ELF-1 (cell line): ENCODE data around the gene OR51L1.
A peak's percentile ranks its signal among the peaks of the same experiment; 100 is the strongest.
"Not testable (repeated sequence)": the region's sequence is repeated elsewhere in the genome, so short reads cannot be mapped to it uniquely, and the experiment has no call there.

Experiments
- DNase-seq: peaks from one replicate; pipeline ENCODE4 v3.0.0-alpha.2; 2016; ENCODE audit warnings: low read depth, low spot score

The OR51L1 gene, protein sequence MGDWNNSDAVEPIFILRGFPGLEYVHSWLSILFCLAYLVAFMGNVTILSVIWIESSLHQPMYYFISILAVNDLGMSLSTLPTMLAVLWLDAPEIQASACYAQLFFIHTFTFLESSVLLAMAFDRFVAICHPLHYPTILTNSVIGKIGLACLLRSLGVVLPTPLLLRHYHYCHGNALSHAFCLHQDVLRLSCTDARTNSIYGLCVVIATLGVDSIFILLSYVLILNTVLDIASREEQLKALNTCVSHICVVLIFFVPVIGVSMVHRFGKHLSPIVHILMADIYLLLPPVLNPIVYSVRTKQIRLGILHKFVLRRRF

DNA sequence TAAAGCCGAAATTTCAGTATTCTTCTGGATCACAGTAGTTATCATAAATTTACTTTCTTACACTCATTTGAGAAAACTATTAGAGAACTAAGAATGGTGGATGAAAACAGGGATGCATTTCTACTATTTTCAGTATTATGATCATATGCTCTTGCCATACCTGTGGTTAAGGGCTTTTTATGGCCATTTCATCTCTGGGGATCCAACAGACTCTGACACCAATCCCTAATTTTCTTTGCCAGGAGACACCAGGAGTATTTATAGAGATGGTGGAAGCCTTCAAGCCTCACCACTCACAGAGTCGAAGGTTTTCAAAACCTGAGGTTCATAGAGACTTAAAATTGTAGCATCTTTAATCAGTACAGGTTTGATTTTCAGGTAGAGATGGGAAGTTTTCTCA, at the start of gene OR51L1:
TSS of gene OR51L1 (plus strand) at position 301 of the 400 bp plus-strand sequence. CDS start 4,132 bp downstream, outside the sequence.
- DNase-seq: no peak

DNA sequence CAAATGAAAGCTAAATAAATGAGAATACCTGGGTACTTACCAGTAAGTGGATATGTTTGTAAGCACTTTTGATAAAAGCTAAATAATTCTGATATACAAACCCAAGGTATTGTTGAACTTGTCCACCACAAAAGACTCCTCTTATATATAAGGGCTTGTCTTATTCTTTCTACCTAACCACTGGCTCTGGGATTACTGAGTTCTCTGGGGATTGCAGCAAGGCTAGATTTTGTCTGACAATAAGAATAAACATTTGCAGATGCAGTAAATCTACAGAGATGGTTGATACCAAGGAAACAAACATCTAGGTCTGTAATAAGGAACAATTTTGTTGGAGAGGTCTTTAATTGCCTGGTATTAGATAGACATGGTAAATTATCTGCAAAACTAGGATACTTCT, 47.1 kb upstream of the OR51L1 start, which contains the start of gene OR51A4:
TSS of gene OR51A4 (minus strand) at position 101 of the 400 bp plus-strand sequence. CDS start 505 bp downstream, outside the sequence.
- no peak for DNase-seq

DNA sequence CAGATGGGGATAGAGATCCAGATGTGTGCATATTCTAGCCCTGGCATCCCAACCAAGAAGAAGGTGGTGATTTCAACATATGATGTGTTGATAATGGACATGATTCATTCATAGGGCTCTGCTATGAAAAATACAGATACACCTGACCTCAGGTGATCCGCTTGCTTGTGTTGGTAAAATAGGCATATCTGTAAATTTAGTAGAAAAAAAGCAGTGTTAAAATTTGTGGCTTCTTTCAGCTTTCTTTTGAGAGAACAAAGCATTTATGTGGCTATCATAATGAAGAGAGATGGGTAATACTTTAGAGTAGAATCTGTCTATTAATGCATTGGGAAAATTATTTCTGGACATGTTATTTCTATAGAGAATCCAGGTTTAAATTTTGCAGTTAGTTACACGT, 39.0 kb upstream of the OR51L1 start, which contains the start of gene OR51A2:
TSS of gene OR51A2 (minus strand) at position 101 of the 400 bp plus-strand sequence. CDS start at position 101, 0 bp downstream.
- DNase-seq: not testable (repeated sequence)

DNA sequence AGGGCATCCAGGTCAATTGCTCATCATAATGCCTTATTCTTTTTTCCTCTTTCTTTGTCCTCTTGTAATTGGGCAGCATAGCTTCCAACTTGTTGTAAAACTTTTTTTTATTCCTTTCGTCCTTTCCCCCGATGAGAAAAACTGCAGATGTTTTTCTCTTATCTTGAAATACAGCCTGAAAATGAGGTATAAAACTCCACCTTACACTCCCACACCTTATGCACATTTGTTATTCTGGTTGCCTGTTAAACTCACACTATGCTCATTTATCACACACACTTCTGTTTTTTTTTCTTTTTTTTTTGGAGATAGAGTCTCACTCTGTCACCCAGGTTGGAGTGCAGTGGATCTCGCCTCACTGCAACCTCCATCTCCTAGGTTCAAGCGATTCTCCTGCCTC, 37.3 kb upstream of the OR51L1 start:
- no peak for DNase-seq

DNA sequence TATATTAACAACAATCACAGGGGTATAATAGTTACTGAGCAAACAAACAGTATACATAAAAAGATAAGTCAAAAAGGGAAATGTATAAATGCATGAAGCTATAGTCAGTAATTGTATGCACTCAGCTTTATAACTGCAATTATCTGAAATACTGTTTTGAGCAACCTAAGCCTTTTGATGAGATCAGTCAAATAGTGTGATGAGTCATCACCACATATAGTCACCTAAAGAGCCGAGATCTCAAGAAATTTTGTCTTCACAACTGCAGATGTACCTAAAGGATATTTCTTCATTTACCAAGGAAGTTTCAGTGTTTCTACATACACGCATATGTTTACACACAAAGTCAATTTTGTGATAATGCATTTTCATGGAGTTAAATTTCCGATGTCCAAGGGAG, 33.8 kb upstream of the OR51L1 start:
- DNase-seq: no peak

DNA sequence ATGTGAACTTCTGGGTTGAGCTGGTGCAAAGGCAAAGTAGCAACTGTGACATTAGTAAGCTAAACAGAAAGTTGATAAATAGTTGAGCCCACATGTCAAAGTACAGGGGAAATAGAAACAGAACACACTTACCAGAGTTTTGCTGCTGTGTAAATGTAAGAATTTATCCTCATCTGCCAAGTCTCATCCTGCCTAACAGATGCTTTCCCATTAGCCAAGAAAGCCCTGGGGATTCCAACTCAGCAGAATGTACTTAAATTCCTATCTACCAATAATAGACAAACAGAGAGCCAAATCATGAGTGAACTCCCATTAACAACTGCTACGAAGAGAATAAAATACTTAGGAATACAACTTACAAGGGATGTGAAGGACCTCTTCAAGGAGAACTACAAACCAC, 31.8 kb upstream of the OR51L1 start:
- no peak for DNase-seq

DNA sequence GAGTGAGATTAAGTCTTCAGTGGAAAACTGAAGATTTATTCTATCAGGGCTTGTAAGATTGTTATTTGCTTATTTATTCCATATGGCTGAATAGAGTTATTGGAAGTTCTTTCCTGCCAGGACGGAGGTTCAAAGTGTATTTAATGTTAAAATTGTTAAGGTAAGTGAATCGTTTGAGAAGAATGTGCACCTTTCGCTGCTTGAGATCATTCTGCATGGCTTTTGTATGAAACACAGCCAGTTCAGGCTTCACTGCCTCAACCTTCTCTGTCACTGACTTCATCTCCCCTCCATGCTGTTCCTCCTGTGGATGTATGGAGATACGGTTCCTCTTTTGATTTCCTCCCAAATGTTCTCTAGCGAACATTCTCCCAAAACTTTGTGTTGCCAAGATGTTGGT, 19.2 kb upstream of the OR51L1 start:
- DNase-seq: no peak

DNA sequence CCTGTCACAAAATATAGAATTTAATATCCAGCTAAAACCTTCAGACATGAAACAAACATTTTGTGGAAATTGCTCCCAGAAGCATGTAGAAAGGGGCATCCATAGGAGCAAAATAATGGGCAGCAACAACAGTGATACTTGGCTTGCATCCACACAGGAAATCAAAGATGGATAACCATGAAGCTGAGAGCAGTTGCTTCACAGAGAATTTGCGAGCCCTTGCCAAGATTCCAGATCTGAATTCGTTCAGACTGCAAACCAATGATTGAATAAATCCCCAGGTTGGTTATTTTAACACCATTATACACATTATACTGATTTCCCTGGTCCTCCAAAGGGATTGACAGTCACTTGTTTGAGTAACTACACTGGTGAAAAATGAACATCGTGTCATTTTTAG, 15.6 kb upstream of the OR51L1 start:
- DNase-seq: no peak

DNA sequence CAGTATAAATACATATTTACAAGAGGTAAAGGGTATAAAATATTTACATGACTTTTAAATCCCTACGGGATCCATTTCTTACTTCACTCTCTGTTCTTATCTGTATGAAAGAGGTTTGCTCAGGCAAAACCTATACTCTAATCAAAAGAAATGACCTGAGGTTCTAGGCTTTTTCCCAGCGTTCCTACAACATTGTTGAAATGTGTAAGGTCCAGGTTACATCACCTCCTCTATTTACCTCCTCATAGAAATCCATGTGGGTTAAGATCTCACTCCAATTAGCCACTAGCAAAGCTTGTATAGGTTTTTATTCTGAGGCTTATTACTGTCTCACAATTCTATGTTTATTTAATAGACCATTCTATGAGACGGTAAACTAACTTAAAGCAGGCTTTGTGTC, 12.0 kb upstream of the OR51L1 start:
- DNase-seq: no peak

DNA sequence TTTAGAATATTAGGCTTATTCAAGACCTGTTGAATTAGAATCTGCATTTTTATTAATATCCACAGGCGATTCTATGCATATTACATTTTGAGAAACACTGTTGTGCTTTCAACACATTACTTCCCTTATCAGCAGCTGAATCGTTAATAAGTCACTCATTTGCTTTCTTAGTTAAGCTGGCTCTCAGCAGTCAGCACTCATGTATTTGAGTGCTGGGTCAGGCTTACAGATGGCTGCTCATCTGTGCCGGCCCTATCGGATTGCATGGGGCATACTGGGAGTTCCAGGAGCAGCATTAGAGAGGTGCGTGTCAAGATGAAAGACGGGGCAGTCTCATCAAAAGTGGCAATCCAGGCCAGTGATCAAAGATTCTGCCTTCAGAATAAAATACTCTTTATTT, 10.8 kb upstream of the OR51L1 start:
- DNase-seq: no peak

DNA sequence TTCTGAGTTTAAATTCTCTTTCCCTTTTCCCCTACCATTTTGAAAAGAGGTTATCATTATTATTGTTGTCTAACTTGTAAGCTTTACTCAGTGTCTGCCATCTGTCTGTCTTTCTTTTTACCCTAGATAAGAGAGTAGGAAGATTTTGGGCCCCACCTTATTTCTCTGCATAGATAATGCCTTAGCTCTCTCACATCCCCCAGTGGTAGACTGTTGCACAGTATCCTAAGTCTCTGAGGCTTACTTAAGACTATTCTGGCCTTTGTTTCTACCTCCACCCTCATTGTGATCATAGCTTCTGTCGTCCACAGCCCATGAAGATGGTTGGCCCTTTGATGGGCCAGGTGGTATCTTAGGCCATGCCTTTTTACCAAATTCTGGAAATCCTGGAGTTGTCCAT, 3.6 kb upstream of the OR51L1 start:
- DNase-seq: no peak

DNA sequence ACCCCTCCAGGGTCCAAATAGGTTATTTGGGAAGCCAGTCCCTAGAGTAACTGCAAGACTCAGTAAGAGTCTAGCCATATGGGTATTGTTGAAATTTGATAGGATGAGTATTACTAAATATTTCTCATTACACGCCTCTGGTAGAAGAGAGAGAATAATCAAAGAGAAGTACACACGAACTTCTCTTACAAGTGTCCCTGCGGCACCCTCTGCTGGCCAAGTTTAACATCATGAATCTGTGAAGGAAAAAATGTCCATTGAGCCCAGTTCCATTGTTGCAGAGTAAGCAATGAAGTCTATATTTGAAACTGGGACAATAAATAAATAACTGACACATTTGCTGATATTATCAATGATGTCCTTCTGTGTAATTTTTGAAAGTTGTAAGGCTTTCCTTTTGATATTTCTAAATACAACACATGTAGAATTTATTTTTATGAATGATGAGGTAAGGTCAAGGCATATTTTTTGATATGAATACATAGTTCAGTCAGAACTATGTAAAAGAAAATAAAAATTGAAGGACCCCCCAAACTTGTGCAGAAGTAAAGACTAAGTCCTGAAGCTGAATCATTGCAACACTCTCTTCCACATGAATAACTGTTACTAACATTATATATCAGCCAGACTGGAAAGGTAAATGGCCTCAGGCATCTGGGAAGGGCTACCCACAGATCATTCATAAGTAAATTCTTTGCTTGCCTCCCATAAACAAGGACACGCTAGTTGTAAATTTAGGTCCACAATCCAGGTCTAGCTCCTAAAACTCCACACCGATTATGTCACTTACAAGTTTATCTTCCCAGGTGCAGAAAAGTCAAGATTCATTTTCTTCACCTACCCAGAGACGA, 10.0 kb downstream of the OR51L1 start:
- peak; percentile 16 for DNase-seq

DNA sequence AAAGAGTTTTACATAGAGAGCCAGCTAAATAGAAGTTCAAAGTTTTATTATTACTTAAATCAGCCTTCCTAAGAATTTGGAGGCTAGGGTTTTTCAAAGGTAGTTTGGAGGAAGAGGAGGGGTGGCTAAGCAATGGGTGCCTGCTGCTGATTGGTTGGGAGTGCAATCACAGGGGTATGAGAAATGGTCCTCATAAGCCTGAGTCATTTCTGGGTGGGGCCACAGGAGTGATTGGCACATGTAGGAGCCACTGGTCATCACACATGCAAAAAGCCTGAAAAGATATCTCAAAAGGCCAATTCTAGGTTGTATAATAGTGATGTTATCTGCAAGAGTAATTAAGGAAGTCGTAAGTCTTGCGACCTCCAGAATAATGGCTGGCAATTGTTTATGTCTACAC, 12.9 kb downstream of the OR51L1 start:
- no peak for DNase-seq

DNA sequence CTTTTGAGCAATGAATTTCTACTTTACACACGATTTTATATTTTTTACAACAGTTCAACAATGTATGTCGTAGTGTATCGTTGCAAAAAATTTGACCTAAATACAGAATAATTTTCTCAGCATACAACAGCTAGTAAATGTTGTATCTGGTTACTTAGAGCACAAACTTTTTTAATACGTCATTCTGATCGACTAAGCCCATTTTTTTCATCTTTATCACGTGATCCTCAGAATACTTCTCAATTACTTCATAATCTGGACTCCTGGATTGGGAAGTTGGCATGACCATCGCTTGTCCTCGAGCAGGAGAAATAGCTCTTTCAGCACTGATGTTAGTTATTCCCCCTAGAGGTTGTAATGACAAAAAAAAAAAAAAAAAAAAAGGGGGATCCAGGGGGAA, 16.6 kb downstream of the OR51L1 start:
- no peak for DNase-seq

DNA sequence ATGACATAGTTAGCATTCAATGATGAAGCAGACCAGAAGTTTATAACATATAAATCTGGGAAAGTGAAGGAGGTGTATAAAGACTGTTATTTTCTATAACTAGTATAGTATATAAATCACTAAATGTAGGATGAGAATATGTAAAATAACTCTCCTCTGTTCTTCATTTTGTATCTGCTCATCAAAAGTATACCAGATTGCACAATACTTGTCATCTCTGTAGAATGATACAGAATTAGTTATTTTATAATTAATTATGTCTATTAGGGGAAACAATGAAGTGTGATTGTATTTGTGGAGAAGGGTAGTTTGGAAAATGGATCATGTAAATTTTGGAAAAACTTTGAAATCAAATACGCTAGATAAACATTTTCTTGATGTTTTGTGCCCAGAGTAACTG, 18.4 kb downstream of the OR51L1 start:
- no peak for DNase-seq

DNA sequence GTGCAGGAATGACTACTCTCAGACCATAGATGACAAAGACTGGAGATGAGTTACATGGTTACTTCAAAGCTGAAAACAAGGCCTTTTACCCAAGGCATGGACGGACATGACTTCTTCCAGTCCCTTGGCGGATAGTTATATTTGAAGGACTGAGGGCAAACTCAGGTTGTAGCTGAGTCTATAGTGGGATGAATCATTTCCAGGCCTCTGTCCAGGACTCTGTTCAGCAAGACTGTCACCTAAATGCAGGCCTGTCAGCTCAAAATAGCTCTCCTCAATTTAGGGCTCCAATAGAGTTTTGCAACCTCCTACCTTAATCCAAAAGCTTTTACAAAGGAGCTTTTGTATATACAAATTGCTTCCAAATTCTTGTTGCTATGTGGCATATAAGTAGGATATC, 27.3 kb downstream of the OR51L1 start:
- DNase-seq: no peak

DNA sequence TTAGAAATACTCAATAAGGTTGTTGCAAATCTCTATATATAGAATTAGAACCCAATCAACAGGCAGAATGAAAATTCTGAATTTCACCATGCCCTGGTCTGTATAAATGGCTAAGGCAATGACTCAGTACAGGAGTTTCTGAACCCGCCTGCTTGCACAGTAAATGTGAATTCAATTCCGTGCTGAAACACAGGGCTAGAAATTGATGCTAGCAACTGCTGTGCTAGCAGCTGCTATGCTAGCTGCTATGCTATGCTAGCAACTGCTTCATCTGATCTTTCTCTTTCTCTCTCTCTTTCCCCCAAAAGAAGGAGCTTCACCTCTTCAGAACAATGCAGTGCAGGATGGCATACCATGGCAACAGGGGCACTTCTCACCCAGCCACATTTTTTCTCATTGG, 42.0 kb downstream of the OR51L1 start:
- no peak for DNase-seq

DNA sequence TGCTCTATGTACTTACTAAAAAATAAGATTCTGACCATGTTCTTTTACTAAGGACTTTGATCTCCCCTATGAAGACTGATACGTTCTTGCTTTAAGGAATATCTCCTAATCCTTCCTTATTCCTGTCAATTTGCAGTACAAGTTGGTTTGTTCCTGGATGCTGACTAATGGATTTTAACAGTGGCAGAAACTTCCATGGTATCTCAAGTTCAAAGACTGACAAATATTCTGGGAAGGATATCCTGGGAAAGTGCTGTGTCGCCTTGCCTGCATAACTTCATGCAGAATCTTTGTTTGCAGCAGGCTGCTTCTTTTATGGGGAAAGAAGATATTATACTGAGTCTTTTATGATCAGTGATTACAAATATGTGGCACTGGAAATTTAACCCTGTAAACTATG, 43.3 kb downstream of the OR51L1 start:
- DNase-seq: no peak

DNA sequence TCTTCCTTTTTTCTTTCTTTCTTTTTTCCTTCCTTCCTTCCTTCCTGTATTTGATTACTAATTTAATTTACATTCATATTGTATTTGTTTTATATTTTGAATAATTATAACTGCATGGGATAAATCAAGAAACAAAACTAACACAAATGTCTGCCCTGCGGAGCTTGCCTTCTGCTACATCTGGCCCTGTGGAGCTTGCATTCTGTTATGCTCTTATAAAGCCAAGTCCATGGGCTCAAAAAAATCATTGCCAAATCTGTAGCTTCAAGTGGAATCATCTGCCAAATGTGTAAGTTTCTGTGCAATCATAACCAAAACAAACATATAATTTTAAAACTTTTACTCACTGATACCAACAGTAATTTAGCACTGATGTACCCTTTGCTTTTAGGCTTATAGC, 43.7 kb downstream of the OR51L1 start:
- DNase-seq: no peak

DNA sequence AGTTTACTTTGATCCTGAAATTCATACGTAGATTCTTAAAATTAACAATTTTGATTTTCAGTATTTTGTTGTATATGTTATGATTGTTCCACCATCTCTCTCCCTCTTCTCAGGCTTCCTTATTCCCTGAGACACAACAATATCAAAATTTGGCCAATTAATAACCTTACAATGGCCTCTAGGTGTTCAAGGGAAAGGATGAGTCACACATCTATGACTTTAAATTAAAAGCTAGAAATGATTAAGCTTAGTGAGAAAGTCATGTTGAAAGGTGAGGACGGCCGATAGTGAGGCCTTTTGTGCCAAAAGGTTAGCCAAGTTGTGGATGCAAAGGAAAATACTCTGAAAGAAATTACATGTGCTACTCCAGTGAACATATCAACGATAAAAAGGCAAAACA, 46.2 kb downstream of the OR51L1 start:
- DNase-seq: no peak

DNA sequence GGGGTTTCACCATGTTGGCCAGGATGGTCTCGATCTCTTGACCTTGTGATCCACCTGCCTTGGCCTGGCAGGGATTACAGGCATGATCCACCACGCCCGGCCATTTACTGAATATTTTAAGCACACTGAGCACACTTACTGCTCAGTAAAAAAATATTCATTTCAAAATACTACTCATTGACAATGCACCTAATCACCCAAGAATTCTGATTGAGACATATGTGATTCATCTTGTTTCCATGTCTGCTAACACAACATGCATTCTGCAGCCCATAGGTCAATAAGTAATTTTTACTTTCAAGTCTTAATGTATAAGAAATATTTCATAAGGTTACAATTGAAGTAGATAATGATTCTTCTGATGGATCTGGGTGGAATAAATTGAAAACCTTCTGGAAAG, 47.4 kb downstream of the OR51L1 start:
- no peak for DNase-seq

DNA sequence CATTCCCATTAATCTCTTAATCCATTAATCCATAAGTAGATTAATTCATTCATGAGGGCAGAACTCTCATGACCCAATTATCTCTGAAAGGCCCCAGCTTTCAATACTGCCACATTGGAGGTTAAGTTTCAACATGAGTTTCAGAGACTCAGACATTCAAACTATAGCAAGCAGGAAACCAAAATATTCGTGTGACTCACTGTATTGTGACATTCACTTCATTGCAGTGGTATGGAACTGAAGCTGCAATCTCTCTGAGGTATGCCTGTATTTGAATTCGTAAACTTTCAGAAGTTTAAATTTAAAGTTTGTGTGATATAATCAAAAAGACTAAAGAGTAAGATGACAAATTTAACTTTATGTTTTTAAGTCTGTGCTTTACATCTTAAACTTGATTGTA, 48.7 kb downstream of the OR51L1 start:
- DNase-seq: no peak

DNA sequence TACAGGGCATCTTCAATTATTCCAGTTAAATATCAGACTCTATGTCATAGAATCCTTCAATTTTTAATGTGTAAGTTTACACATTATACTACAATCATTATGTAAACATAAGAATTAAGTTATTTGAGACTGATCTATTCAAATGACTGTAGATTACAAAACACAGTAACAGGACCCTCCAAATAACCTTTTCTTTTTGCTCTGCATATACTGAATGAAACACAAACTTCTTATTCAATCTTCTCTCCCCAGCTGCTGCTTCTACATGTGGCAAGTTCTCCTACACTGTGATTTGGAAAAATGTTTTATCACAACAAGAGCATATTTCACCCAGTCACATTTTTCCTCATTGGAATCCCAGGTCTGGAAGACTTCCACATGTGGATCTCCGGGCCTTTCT, 51.6 kb downstream of the OR51L1 start, which contains the start of gene OR52J3:
TSS of gene OR52J3 (plus strand) at position 301 of the 400 bp plus-strand sequence. CDS start at position 301, 0 bp downstream.
- DNase-seq: no peak
